IMR-90 (cell line): ENCODE results near the gene FBXL4. TPM values are rescaled to one million over a fixed set of nuclear protein-coding genes. Genes with fewer than 3 reads are reported as not detected.

Source experiments
- ATAC-seq: fragments of 200-7000 bp; cut with Tn5 transposase; 2 replicates; pipeline ENCODE4 v1.9.1; 2020; ENCODE audit warnings: low read depth, mild to moderate bottlenecking, moderate library complexity
- BruUV-seq: library from RNA; stranded (reverse); fragments of 400-500 nt; replicated peaks from 2 replicates; lab custom pipeline; 2021; lab: Mats Ljungman, UMichigan
- CTCF ChIA-PET: fragments of 300-600 bp; formaldehyde crosslinking; extraction: SDS; loops from one replicate; lab custom pipeline; 2021; ENCODE audit warnings: antibody characterized with exemption; lab: Yijun Ruan, JAX
- POLR2A ChIA-PET: fragments of 300-600 bp; sonication (Branson Sonifier 250); formaldehyde crosslinking; loops from one replicate; lab custom pipeline; 2022; ENCODE audit warnings: antibody characterized with exemption; ENCODE audit not compliant: unreplicated experiment; lab: Charles Lee
- DNase-seq: peaks from one replicate; pipeline ENCODE4 v3.0.0; 2013
- H2AFZ ChIP-seq: replicated peaks from 2 replicates; pipeline ENCODE3; 2013; ENCODE audit warnings: low read length, mild to moderate bottlenecking; ENCODE audit not compliant: poor library complexity
- H2AK5ac ChIP-seq: 2 replicates; pipeline ENCODE4 v1.6.1; 2013; ENCODE audit warnings: low read depth, low read length, inconsistent platforms
- H2AK9ac ChIP-seq: replicated peaks from 2 replicates; pipeline ENCODE3; 2013; ENCODE audit warnings: mild to moderate bottlenecking, low read depth, low read length, moderate library complexity; ENCODE audit not compliant: poor library complexity
- H2BK120ac ChIP-seq: 2 replicates; pipeline ENCODE4 v1.6.1; 2013; ENCODE audit warnings: low read depth, low read length, inconsistent platforms
- H2BK15ac ChIP-seq: 3 replicates; pipeline ENCODE4 v1.6.1; 2013; ENCODE audit warnings: low read depth, low read length, inconsistent platforms
- H2BK20ac ChIP-seq: 2 replicates; pipeline ENCODE4 v1.6.1; 2013; ENCODE audit warnings: low read depth, mild to moderate bottlenecking, inconsistent platforms, low read length, moderate library complexity
- H2BK5ac ChIP-seq: 2 replicates; pipeline ENCODE4 v1.6.1; 2013; ENCODE audit warnings: mild to moderate bottlenecking, low read depth, low read length, inconsistent platforms; ENCODE audit not compliant: poor library complexity, severe bottlenecking
- H3K14ac ChIP-seq: replicated peaks from 2 replicates; pipeline ENCODE4 v1.6.1; 2013; ENCODE audit warnings: low read depth, low read length, inconsistent platforms
- H3K18ac ChIP-seq: 2 replicates; pipeline ENCODE4 v1.6.1; 2013; ENCODE audit warnings: low read depth, low read length, control low read depth
- H3K23ac ChIP-seq: 2 replicates; pipeline ENCODE4 v1.6.1; 2013; ENCODE audit warnings: low read depth, low read length, inconsistent platforms
- H3K27ac ChIP-seq: 2 replicates; pipeline ENCODE4 v1.5.1; 2013; ENCODE audit warnings: mild to moderate bottlenecking, control low read depth, low read length; ENCODE audit not compliant: insufficient read depth
- H3K27me3 ChIP-seq: 2 replicates; pipeline ENCODE4 v1.6.1; 2013; ENCODE audit warnings: low read length; ENCODE audit not compliant: control insufficient read depth, insufficient read depth
- H3K36me3 ChIP-seq: 2 replicates; pipeline ENCODE4 v1.6.1; 2013; ENCODE audit warnings: low read length, mixed read lengths; ENCODE audit not compliant: control insufficient read depth, insufficient read depth
- H3K4ac ChIP-seq: 2 replicates; pipeline ENCODE4 v1.6.1; 2013; ENCODE audit warnings: low read depth, low read length, inconsistent platforms
- H3K4me1 ChIP-seq: 2 replicates; pipeline ENCODE4 v1.6.1; 2013; ENCODE audit warnings: low read length, mixed read lengths; ENCODE audit not compliant: control insufficient read depth, insufficient read depth
- H3K4me2 ChIP-seq: 2 replicates; pipeline ENCODE4 v1.6.1; 2013; ENCODE audit warnings: low read depth, mild to moderate bottlenecking, control low read depth, low read length, moderate library complexity
- H3K4me3 ChIP-seq: 2 replicates; pipeline ENCODE4 v1.5.1; 2013; ENCODE audit warnings: low read depth, mild to moderate bottlenecking, control low read depth, low read length, moderate library complexity; ENCODE audit not compliant: insufficient read depth
- H3K56ac ChIP-seq: 2 replicates; pipeline ENCODE4 v1.6.1; 2013; ENCODE audit warnings: low read length, inconsistent platforms; ENCODE audit not compliant: insufficient read depth; ENCODE audit errors: extremely low read depth
- H3K79me1 ChIP-seq, 2 experiments: 2 replicates each; pipeline ENCODE4 v1.6.1; 2013; ENCODE audit warnings: low read length in 2 of 2, inconsistent platforms in 1 of 2, low read depth in 1 of 2
- H3K9ac ChIP-seq: 2 replicates; pipeline ENCODE4 v1.6.1; 2013; ENCODE audit warnings: low read depth, low read length, control low read depth
- H3K9me1 ChIP-seq: 2 replicates; pipeline ENCODE4 v1.6.1; 2013; ENCODE audit warnings: low read length, inconsistent platforms; ENCODE audit not compliant: insufficient read depth
- H3K9me3 ChIP-seq: 2 replicates; pipeline ENCODE4 v1.6.1; 2013; ENCODE audit warnings: low read length; ENCODE audit not compliant: control insufficient read depth, insufficient read depth
- H4K20me1 ChIP-seq: 2 replicates; pipeline ENCODE4 v1.6.1; 2013; ENCODE audit warnings: low read length, inconsistent platforms; ENCODE audit not compliant: insufficient read depth
- H4K5ac ChIP-seq: 2 replicates; pipeline ENCODE4 v1.6.1; 2013; ENCODE audit warnings: mild to moderate bottlenecking, low read depth, low read length, control low read depth
- H4K8ac ChIP-seq, 2 experiments: 2 replicates each; pipeline ENCODE4 v1.6.1; 2013; ENCODE audit warnings: low read depth in 2 of 2, low read length in 2 of 2, control low read depth in 1 of 2, inconsistent platforms in 1 of 2
- H4K91ac ChIP-seq: 2 replicates; pipeline ENCODE4 v1.6.1; 2013; ENCODE audit warnings: low read depth, low read length, inconsistent platforms; ENCODE audit not compliant: insufficient read depth
- FOS ChIP-seq: fragments of 150-350 bp; IDR thresholded peaks from 2 replicates; pipeline ENCODE4 v1.6.1; 2016; ENCODE audit warnings: low read depth, low read length
- MAZ ChIP-seq: IDR thresholded peaks from 2 replicates; pipeline ENCODE4 v1.6.1; 2012; ENCODE audit warnings: low read depth, mild to moderate bottlenecking, low read length, improper control_type of control experiment, moderate library complexity, borderline replicate concordance
- MXI1 ChIP-seq: IDR thresholded peaks from 2 replicates; pipeline ENCODE4 v1.6.1; 2012; ENCODE audit warnings: low read depth, mild to moderate bottlenecking, low read length, moderate library complexity, borderline replicate concordance
- SMC3 ChIP-seq: fragments of 150-350 bp; IDR thresholded peaks from 2 replicates; pipeline ENCODE4 v1.6.1; 2016; ENCODE audit warnings: low read depth, mild to moderate bottlenecking, antibody characterized with exemption, low read length, moderate library complexity
- WGBS, 2 experiments: methylation state at CpG; one replicate each; pipeline versions ENCODE4 v1.1.5 to v1.1.7; 2013; ENCODE audit warnings: missing lambda C conversion rate in 2 of 2; ENCODE audit not compliant: insufficient read length in 1 of 2; ENCODE audit errors: extremely low coverage in 2 of 2; 5-methylcytosine and 5-hydroxymethylcytosine counted together
- dilution Hi-C: fragments of 300-500 bp; cut with HindIII; formaldehyde crosslinking; loops from one replicate; pipeline ENCODE4 v1.14.3; 2018; ENCODE audit warnings: low sequenced_read_pairs; ENCODE audit not compliant: unreplicated experiment
- in situ Hi-C: fragments of 300-500 bp; cut with MboI; formaldehyde crosslinking; loops from 3 replicates; pipeline ENCODE4 v1.14.3; 2019; ENCODE audit warnings: low sequenced_read_pairs, inconsistent platforms, mixed read lengths
- intact Hi-C: fragments of 100-400 bp; cut with micrococcal nuclease; formaldehyde crosslinking; loops from 2 replicates; pipeline ENCODE4 v1.10.0; 2022
- polyA plus RNA-seq, 3 experiments: library from polyadenylated mRNA; depleted of rRNA; stranded (reverse); fragments of >200 nt; gene quantifications; 2 replicates each; pipeline ENCODE4 v1.2.3, GENCODE V29; 2012; ENCODE audit warnings: low replicate concordance in 1 of 3
- total RNA-seq: library from RNA; depleted of rRNA; stranded (reverse); fragments of >200 nt; gene quantifications from 2 replicates; pipeline ENCODE4 v1.2.3, GENCODE V29; 2012
- TF ChIP-seq, protein P1 (sequence below): fragments of 150-350 bp; IDR thresholded peaks from 2 replicates; pipeline ENCODE4 v1.6.1; 2017; ENCODE audit warnings: mild to moderate bottlenecking, antibody characterized with exemption, low read length, low read depth

FBXL4 gene
- total and polyA plus RNA-seq, 2 of the 4 experiments (the other 2 are of a cell fraction): 7.8 to 17.6 TPM

GRCh38 chr6:98932381-98932780 lies 15.4 kb downstream of the FBXL4 start:
- dilution Hi-C loops: no loop called here

More at GRCh38 chr6:98932381-98932780, 15.4 kb downstream of the FBXL4 start:
- H2BK5ac ChIP-seq: no peak overlapping the region
- POLR2A ChIA-PET: no interaction called here
- no peaks in the 10 kb centered on the region for H3K27me3 ChIP-seq
- H3K56ac ChIP-seq: no peak overlapping the region
- H3K9me1 ChIP-seq: no peaks in the 10 kb centered on the region; the same call in 1 of the 2 replicates
- no peak overlapping the region for H4K8ac ChIP-seq
- no peak overlapping the region for H3K9ac ChIP-seq
- in situ Hi-C loops (no loop called here), intact Hi-C loops (no loop called here)
- no peak overlapping the region for H2BK120ac ChIP-seq
- no peaks in the 10 kb centered on the region for H3K9me3 ChIP-seq
- no peak for ATAC-seq
- DNase-seq: no peak
- no peak overlapping the region for H3K18ac ChIP-seq
- H2BK15ac ChIP-seq: no peak overlapping the region
- H2AFZ ChIP-seq: no peak overlapping the region
- no peak overlapping the region for H2AK5ac ChIP-seq
- H3K4me1 ChIP-seq: no peaks in the 10 kb centered on the region
- no peak overlapping the region for H3K14ac ChIP-seq
- H4K91ac ChIP-seq: no peak overlapping the region
- no peak overlapping the region for H3K27ac ChIP-seq
- CTCF ChIA-PET: no interaction called here
- TF ChIP-seq SMC3 (no peak), MAZ (no peak), FOS (no peak), MXI1 (no peak)
- TF ChIP-seq, protein P1, sequence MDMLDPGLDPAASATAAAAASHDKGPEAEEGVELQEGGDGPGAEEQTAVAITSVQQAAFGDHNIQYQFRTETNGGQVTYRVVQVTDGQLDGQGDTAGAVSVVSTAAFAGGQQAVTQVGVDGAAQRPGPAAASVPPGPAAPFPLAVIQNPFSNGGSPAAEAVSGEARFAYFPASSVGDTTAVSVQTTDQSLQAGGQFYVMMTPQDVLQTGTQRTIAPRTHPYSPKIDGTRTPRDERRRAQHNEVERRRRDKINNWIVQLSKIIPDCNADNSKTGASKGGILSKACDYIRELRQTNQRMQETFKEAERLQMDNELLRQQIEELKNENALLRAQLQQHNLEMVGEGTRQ: no peak
- no peak overlapping the region for H3K4me2 ChIP-seq
- BruUV-seq: no TSS peak
- peaks cover 21 to 33% of the 10 kb centered on the region in 2 experiments for H3K79me1 ChIP-seq
- H3K23ac ChIP-seq: no peak overlapping the region
- 80% methylated on average over 1 of the region's 7 CpGs; no CpG with 5 or more reads in 1 of the 2 experiments for WGBS, 2 experiments
- H3K4ac ChIP-seq: no peak overlapping the region
- H2AK9ac ChIP-seq: no peak overlapping the region
- no peak overlapping the region for H4K5ac ChIP-seq
- no peak overlapping the region for H3K4me3 ChIP-seq
- H2BK20ac ChIP-seq: no peak overlapping the region
- no peaks in the 10 kb centered on the region; the same call in 1 of the 2 replicates for H4K20me1 ChIP-seq
- 0 out of 2 replicates have a peak, but pooled peaks cover under 1% of the 10 kb centered on the region for H3K36me3 ChIP-seq
